Ascending aorta (tissue), 2 donors: Measurements from ENCODE around the gene PITPNM3. TPM values are rescaled to one million over a fixed set of nuclear protein-coding genes. Genes with fewer than 3 reads are reported as not detected.

ENCODE experiments used
- DNase-seq, 2 donors: peaks; one replicate each; pipeline ENCODE4 v3.0.0-alpha.2; 2019; ENCODE audit warnings: low spot score in 2 of 2
- H3K27ac ChIP-seq, 2 donors: fragments of 200-600 bp; sonication (generic); one replicate each; pipeline ENCODE4 v1.5.1; 2016 to 2017; ENCODE audit warnings: mild to moderate bottlenecking in 1 of 2
- H3K27me3 ChIP-seq: fragments of 200-600 bp; sonication (generic); one replicate; pipeline ENCODE4 v1.5.1; 2017
- H3K36me3 ChIP-seq, 2 donors: fragments of 200-600 bp; sonication (generic); one replicate each; pipeline ENCODE4 v1.5.1; 2016
- H3K4me1 ChIP-seq, 2 donors: fragments of 200-600 bp; sonication (generic); one replicate each; pipeline ENCODE4 v1.5.1; 2016 to 2017; ENCODE audit warnings: mild to moderate bottlenecking in 1 of 2
- H3K4me3 ChIP-seq, 2 donors: fragments of 200-600 bp; sonication (generic); one replicate each; pipeline ENCODE4 v1.5.1; 2016 to 2017; ENCODE audit warnings: mild to moderate bottlenecking in 1 of 2
- H3K9me3 ChIP-seq, 2 donors: fragments of 200-600 bp; sonication (generic); one replicate each; pipeline ENCODE4 v1.5.1; 2016
- intact Hi-C: fragments of 100-400 bp; cut with DNase I; formaldehyde crosslinking; loops from one replicate; pipeline ENCODE4 v1.15.1; 2023
- total RNA-seq: library from RNA; depleted of rRNA; stranded (reverse); fragments of >200 nt; gene quantifications from one replicate; pipeline ENCODE4 v1.1.0, GENCODE V29; 2016
- TF ChIP-seq, protein P1 (sequence below), 3 experiments: fragments of 200-600 bp in 2 of 3; fragments of 450-650 bp in 1 of 3; sonication (generic) in 2 of 3; IDR thresholded peaks; one replicate each; pipeline ENCODE4 v1.5.1; 2016 to 2019; ENCODE audit warnings: antibody characterized with exemption in 3 of 3, mild to moderate bottlenecking in 1 of 3, moderate library complexity in 1 of 3

PITPNM3 gene
- total RNA-seq, 1 donor from 2014 or later: 10.4 TPM

GRCh38 chr17:6508519-6509030, 47.8 kb downstream of the PITPNM3 start:
- Histone ChIP-seq H3K9me3 (no peaks in the 10 kb centered on the region), H3K27me3 (no peaks in the 10 kb centered on the region), H3K36me3 (no peaks in the 10 kb centered on the region), H3K4me3 (no peak overlapping the region), H3K27ac (no peak overlapping the region), H3K4me1 (no peaks in the 10 kb centered on the region)
- DNase-seq: no peak
- intact Hi-C loops: no loop called here
- TF ChIP-seq, protein P1, sequence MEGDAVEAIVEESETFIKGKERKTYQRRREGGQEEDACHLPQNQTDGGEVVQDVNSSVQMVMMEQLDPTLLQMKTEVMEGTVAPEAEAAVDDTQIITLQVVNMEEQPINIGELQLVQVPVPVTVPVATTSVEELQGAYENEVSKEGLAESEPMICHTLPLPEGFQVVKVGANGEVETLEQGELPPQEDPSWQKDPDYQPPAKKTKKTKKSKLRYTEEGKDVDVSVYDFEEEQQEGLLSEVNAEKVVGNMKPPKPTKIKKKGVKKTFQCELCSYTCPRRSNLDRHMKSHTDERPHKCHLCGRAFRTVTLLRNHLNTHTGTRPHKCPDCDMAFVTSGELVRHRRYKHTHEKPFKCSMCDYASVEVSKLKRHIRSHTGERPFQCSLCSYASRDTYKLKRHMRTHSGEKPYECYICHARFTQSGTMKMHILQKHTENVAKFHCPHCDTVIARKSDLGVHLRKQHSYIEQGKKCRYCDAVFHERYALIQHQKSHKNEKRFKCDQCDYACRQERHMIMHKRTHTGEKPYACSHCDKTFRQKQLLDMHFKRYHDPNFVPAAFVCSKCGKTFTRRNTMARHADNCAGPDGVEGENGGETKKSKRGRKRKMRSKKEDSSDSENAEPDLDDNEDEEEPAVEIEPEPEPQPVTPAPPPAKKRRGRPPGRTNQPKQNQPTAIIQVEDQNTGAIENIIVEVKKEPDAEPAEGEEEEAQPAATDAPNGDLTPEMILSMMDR (IDR thresholded peaks at IDR 0.05): no peak

- intact Hi-C loops: no loop called here
- Histone ChIP-seq H3K36me3 (no peaks in the 10 kb centered on the region), H3K9me3 (no peaks in the 10 kb centered on the region), H3K27me3 (no peaks in the 10 kb centered on the region), H3K27ac (no peak overlapping the region), H3K4me1 (no peaks in the 10 kb centered on the region), H3K4me3 (no peak overlapping the region)
- DNase-seq: no peak
- TF ChIP-seq, protein P1 (IDR thresholded peaks at IDR 0.05): no peak
These were observed 48.3 kb downstream of the PITPNM3 start for GRCh38 chr17:6508016-6508415.

GRCh38 chr17:6507535-6507934, 48.8 kb downstream of the PITPNM3 start:
- DNase-seq: no peak
- intact Hi-C loops: no loop called here
- H3K4me3 ChIP-seq: no peak overlapping the region
- no peaks in the 10 kb centered on the region for H3K27me3 ChIP-seq
- TF ChIP-seq, protein P1 (IDR thresholded peaks at IDR 0.05): no peak
- H3K9me3 ChIP-seq: no peaks in the 10 kb centered on the region
- no peaks in the 10 kb centered on the region for H3K36me3 ChIP-seq
- H3K27ac ChIP-seq: no peak overlapping the region
- H3K4me1 ChIP-seq: no peaks in the 10 kb centered on the region

DNA sequence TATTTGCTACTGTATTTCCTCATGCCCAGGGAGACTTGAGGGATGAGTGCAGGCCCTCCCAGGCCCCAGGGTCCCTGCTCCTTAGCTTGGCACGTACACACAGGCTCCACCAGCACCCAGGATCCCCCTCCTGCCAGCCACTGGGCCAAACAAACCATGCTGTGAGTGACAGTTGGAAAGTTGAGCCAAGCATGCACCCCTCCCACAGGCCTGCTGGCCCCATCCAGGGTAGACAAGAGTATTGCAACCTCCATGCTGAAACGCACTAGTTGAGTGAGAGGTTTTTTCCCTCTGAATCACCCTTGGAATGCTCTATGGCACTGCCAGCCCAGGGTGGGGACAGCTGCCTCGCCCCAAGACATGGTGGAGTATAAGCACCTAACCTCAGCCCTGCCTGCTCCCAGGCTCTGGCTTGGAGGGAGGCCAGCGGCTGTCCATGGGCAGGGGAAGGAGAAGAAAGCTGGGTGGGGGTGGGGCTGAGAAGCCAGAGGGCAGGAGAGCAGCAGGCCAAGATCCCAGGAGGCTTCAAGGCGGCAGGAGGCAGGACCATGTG, 49.6 kb downstream of the PITPNM3 start:
- TF ChIP-seq, protein P1 (IDR thresholded peaks at IDR 0.05): no peak
- no peak for DNase-seq
- H3K9me3 ChIP-seq: no peaks in the 10 kb centered on the region
- H3K36me3 ChIP-seq: no peaks in the 10 kb centered on the region
- H3K4me3 ChIP-seq: no peak overlapping the region
- no peaks in the 10 kb centered on the region for H3K4me1 ChIP-seq
- intact Hi-C loops: no loop called here
- H3K27ac ChIP-seq: no peak overlapping the region
- no peaks in the 10 kb centered on the region for H3K27me3 ChIP-seq

- no peaks in the 10 kb centered on the region for H3K4me1 ChIP-seq
- DNase-seq: no peak
- TF ChIP-seq, protein P1 (IDR thresholded peaks at IDR 0.05): no peak
These were observed 50.8 kb downstream of the PITPNM3 start for GRCh38 chr17:6505425-6506142.

More at GRCh38 chr17:6505425-6506142, 50.8 kb downstream of the PITPNM3 start:
- intact Hi-C loops: no loop called here
- no peak overlapping the region for H3K27ac ChIP-seq
- H3K27me3 ChIP-seq: no peaks in the 10 kb centered on the region
- no peaks in the 10 kb centered on the region for H3K36me3 ChIP-seq
- no peak overlapping the region for H3K4me3 ChIP-seq
- no peaks in the 10 kb centered on the region for H3K9me3 ChIP-seq
